ENCODE data around the gene MEGF8.

MEGF8 gene

GRCh38 chr19:42279155-42279901, 46.1 kb upstream of the MEGF8 start:
- TF ChIP-seq, protein P1, sequence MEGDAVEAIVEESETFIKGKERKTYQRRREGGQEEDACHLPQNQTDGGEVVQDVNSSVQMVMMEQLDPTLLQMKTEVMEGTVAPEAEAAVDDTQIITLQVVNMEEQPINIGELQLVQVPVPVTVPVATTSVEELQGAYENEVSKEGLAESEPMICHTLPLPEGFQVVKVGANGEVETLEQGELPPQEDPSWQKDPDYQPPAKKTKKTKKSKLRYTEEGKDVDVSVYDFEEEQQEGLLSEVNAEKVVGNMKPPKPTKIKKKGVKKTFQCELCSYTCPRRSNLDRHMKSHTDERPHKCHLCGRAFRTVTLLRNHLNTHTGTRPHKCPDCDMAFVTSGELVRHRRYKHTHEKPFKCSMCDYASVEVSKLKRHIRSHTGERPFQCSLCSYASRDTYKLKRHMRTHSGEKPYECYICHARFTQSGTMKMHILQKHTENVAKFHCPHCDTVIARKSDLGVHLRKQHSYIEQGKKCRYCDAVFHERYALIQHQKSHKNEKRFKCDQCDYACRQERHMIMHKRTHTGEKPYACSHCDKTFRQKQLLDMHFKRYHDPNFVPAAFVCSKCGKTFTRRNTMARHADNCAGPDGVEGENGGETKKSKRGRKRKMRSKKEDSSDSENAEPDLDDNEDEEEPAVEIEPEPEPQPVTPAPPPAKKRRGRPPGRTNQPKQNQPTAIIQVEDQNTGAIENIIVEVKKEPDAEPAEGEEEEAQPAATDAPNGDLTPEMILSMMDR (IDR thresholded peaks at IDR 0.05; ENCODE audit: extremely low read depth, insufficient read depth, missing control alignments): no peak
- no peak for DNase-seq (ENCODE audit: low spot score)
- in situ Hi-C loops (cut with MboI; ENCODE audit: low pct_unique_long_range_greater_than_20kb, low sequenced_read_pairs, unreplicated experiment): loop anchor here (25.0 kb wide), 1 partner anchor 167 kb away; no protein-coding TSS in a partner anchor

DNA sequence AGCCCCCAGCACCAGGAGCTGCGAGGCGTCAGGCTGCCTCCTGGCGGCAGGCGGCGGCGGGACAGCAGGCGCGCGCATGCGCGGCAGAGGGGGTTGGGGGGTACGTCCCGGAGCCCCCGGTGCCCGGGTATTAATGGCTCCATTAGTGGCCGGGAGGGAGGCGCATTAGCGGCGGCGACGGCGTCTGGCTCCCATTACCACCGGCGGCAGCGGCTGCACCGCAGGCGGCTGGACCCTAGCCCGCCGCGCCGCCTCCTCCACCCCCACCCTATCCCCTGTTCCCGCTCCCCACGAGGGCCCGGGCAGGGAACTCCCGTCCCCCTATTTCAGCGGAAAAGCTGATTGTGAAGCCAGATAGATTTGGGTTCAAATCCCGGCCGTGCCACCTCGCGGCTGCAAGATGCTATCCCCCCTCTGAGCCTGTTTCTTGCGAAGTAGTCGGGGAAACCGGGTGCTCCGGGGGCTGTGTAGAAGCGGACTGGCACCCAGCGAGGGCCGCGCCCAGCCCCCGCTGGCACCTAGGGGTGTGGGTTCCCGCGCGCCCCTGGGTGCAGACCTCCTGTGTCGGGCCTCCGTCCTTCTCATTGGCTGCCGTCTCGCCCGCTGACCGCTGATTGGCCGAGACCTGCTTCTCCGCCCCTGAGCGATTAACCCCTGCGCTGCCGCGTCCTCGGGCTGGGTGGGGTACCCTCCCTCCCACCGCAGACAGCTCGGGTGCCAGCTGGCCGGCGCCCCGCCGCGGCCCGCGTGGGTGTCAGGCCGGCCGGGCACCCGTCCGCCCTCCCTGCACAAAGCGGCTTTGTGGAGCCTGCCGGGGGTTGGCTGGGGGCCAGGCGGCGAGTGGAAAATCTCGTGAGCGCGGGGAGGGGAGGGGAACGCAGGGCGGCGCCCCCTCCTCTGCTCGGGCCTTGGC, 45.3 kb upstream of the MEGF8 start:
- in situ Hi-C loops (cut with MboI; ENCODE audit: low pct_unique_long_range_greater_than_20kb, low sequenced_read_pairs, unreplicated experiment): loop anchor here (25.0 kb wide), 1 partner anchor 168 kb away; no protein-coding TSS in a partner anchor
- peak; percentile 97 for DNase-seq (ENCODE audit: low spot score)
- TF ChIP-seq, protein P1 (IDR thresholded peaks at IDR 0.05; ENCODE audit: extremely low read depth, insufficient read depth, missing control alignments): peak; percentile 97

GRCh38 chr19:42280815-42281145, 44.7 kb upstream of the MEGF8 start:
- TF ChIP-seq, protein P1 (IDR thresholded peaks at IDR 0.05; ENCODE audit: extremely low read depth, insufficient read depth, missing control alignments): no peak
- in situ Hi-C loops (cut with MboI; ENCODE audit: low pct_unique_long_range_greater_than_20kb, low sequenced_read_pairs, unreplicated experiment): loop anchor here (25.0 kb wide), 1 partner anchor 168 kb away; no protein-coding TSS in a partner anchor
- no peak for DNase-seq (ENCODE audit: low spot score)

- in situ Hi-C loops (cut with MboI; ENCODE audit: low pct_unique_long_range_greater_than_20kb, low sequenced_read_pairs, unreplicated experiment): loop anchor here (25.0 kb wide), 1 partner anchor 169 kb away; no protein-coding TSS in a partner anchor
- peak; percentile 63 for DNase-seq (ENCODE audit: low spot score)
- TF ChIP-seq, protein P1 (IDR thresholded peaks at IDR 0.05; ENCODE audit: extremely low read depth, insufficient read depth, missing control alignments): no peak
Observed at GRCh38 chr19:42281146-42281826, 44.1 kb upstream of the MEGF8 start.

- no peak for DNase-seq (ENCODE audit: low spot score)
- in situ Hi-C loops (cut with MboI; ENCODE audit: low pct_unique_long_range_greater_than_20kb, low sequenced_read_pairs, unreplicated experiment): loop anchor here (25.0 kb wide), 1 partner anchor 170 kb away; no protein-coding TSS in a partner anchor
- TF ChIP-seq, protein P1 (IDR thresholded peaks at IDR 0.05; ENCODE audit: extremely low read depth, insufficient read depth, missing control alignments): no peak
Observed at GRCh38 chr19:42281827-42282762, 43.3 kb upstream of the MEGF8 start.
